DND-41 (cell line): ENCODE measurements around the gene RORC.

Experiments used
- ATAC-seq: fragments of 200-7000 bp; cut with Tn5 transposase; 3 replicates; pipeline ENCODE4 v1.9.1; 2021; ENCODE audit warnings: low read depth; ENCODE audit not compliant: insufficient read depth
- DNase-seq: peaks from one replicate; pipeline ENCODE4 v3.0.0-alpha.2; 2020
- H2AFZ ChIP-seq: 2 replicates; pipeline ENCODE4 v1.6.0; 2012; ENCODE audit warnings: low read depth, low read length
- H3K27ac ChIP-seq: 2 replicates; pipeline ENCODE4 v1.5.1; 2012; ENCODE audit warnings: low read length, inconsistent platforms
- H3K27me3 ChIP-seq: fragments of 200-600 bp; sonication (generic); 2 replicates; pipeline ENCODE4 v1.6.0; 2012; ENCODE audit warnings: low read length, mild to moderate bottlenecking, inconsistent platforms; ENCODE audit not compliant: insufficient read depth, poor library complexity
- H3K36me3 ChIP-seq: 2 replicates; pipeline ENCODE4 v1.5.1; 2012; ENCODE audit warnings: low read length, inconsistent platforms; ENCODE audit not compliant: insufficient read depth
- H3K4me1 ChIP-seq: 2 replicates; pipeline ENCODE4 v1.5.1; 2012; ENCODE audit warnings: mild to moderate bottlenecking, low read length; ENCODE audit not compliant: insufficient read depth
- H3K4me2 ChIP-seq: 2 replicates; pipeline ENCODE4 v1.6.0; 2012; ENCODE audit warnings: mild to moderate bottlenecking, moderate library complexity, low read length, inconsistent platforms; ENCODE audit not compliant: insufficient read depth
- H3K4me3 ChIP-seq, 2 experiments: fragments of 200-600 bp in 1 of 2; shearing (Covaris generic) in 1 of 2; 2 replicates each; pipeline ENCODE4 v1.5.1; 2012 to 2016; ENCODE audit warnings: inconsistent platforms in 2 of 2, low read length in 2 of 2, mild to moderate bottlenecking in 2 of 2, low read depth in 1 of 2, moderate library complexity in 1 of 2
- H3K79me2 ChIP-seq: 2 replicates; pipeline ENCODE4 v1.6.0; 2012; ENCODE audit warnings: low read length, inconsistent platforms; ENCODE audit not compliant: insufficient read depth
- H3K9ac ChIP-seq: 2 replicates; pipeline ENCODE4 v1.6.0; 2012; ENCODE audit warnings: low read depth, mild to moderate bottlenecking, inconsistent platforms, low read length, moderate library complexity
- H3K9me3 ChIP-seq: 2 replicates; pipeline ENCODE4 v1.5.1; 2012; ENCODE audit warnings: low read length, moderate library complexity, mild to moderate bottlenecking, inconsistent platforms; ENCODE audit not compliant: insufficient read depth, severe bottlenecking
- H4K20me1 ChIP-seq: 2 replicates; pipeline ENCODE4 v1.6.0; 2012; ENCODE audit warnings: low read length; ENCODE audit not compliant: insufficient read depth
- CTCF ChIP-seq: IDR thresholded peaks from 2 replicates; pipeline ENCODE4 v1.5.1; 2012; ENCODE audit warnings: borderline replicate concordance, low read length, moderate library complexity, mild to moderate bottlenecking; ENCODE audit not compliant: poor library complexity, severe bottlenecking; ENCODE audit errors: extremely low read depth
- EZH2 ChIP-seq: IDR thresholded peaks from 3 replicates; pipeline ENCODE4 v1.6.1; 2012; ENCODE audit warnings: borderline replicate concordance, low read depth, mild to moderate bottlenecking, moderate library complexity, low read length, inconsistent platforms; ENCODE audit not compliant: severe bottlenecking

Gene RORC

GRCh38 chr1:151763990-151764389 lies 67.6 kb downstream of the RORC start:
- DNase-seq, result no peak
- Histone ChIP-seq H3K4me1 (peaks cover 26% of the 10 kb centered on the region), H3K9me3 (no peaks in the 10 kb centered on the region), H3K27ac (peak overlapping the region; percentile 95), H2AFZ (peak overlapping the region; percentile 86), H3K36me3 (peaks cover 32% of the 10 kb centered on the region), H3K79me2 (peaks cover 27% of the 10 kb centered on the region), H4K20me1 (no peaks in the 10 kb centered on the region), H3K27me3 (no peaks in the 10 kb centered on the region), H3K9ac (peak overlapping the region; percentile 78), H3K4me2 (peak overlapping the region; percentile 79), H3K4me3 (peak overlapping the region; percentile 91 to 93)
- TF ChIP-seq EZH2 (no peak), CTCF (no peak)
- ATAC-seq, result no peak

GRCh38 chr1:151762941-151763921 lies 68.4 kb downstream of the RORC start, which contains the start of gene MRPL9:
TSS of gene MRPL9 (minus strand) at chr1:151763496. CDS start at chr1:151763479, 17 bp downstream.
- peak within 1 kb of the TSS; percentile 95 for H3K27ac ChIP-seq
- H3K9me3 ChIP-seq, result no peaks in the 10 kb centered on the region
- no peak for TF ChIP-seq CTCF
- no peak for TF ChIP-seq EZH2
- H4K20me1 ChIP-seq, result no peaks in the 10 kb centered on the region
- H3K4me2 ChIP-seq, result peak within 1 kb of the TSS; percentile 79
- peaks cover 38% of the 10 kb centered on the region for H3K36me3 ChIP-seq
- DNase-seq (peak; percentile 90), ATAC-seq (peak; percentile 100)
- H3K79me2 ChIP-seq, result peaks cover 27% of the 10 kb centered on the region
- H3K9ac ChIP-seq, result peak within 1 kb of the TSS; percentile 78
- H3K27me3 ChIP-seq, result no peaks in the 10 kb centered on the region
- peak within 1 kb of the TSS; percentile 92 for H2AFZ ChIP-seq
- H3K4me1 ChIP-seq, result peaks cover 26% of the 10 kb centered on the region
- peak within 1 kb of the TSS; percentile 91 to 93 for H3K4me3 ChIP-seq

- Histone ChIP-seq H3K79me2 (peaks cover 27% of the 10 kb centered on the region), H3K27me3 (no peaks in the 10 kb centered on the region), H2AFZ (no peak overlapping the region), H3K9ac (no peak overlapping the region), H3K9me3 (no peaks in the 10 kb centered on the region), H3K4me3 (no peak overlapping the region), H3K4me1 (peaks cover 26% of the 10 kb centered on the region), H3K27ac (no peak overlapping the region), H3K36me3 (peaks cover 51% of the 10 kb centered on the region), H4K20me1 (no peaks in the 10 kb centered on the region), H3K4me2 (no peak overlapping the region)
- DNase-seq (no peak), ATAC-seq (no peak)
- TF ChIP-seq CTCF (no peak), EZH2 (no peak)
Measured at GRCh38 chr1:151760597-151761385, 70.8 kb downstream of the RORC start.
